ENCODE results near the gene UGT2B17.

Gene UGT2B17

DNA sequence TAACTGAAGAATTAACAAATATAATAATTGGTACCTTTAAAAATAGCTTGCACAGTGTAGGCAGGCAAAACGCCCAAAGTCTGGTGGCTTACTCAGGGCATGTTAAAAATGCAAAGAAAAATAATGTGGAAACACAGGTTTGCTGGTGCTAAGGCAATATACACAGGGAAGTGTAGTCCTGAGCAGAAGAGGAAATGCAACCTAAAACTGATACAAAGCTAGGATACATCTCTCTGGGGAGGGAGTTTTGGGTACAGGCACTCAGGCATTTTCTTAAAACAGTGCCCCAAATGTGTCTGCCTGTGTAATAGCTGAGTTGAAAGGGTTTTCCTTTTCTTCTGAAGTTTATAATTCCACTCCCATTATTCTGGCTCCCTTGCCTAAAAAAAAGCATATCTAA lies 81.4 kb downstream of the UGT2B17 start:
- TF ChIP-seq, protein P1, sequence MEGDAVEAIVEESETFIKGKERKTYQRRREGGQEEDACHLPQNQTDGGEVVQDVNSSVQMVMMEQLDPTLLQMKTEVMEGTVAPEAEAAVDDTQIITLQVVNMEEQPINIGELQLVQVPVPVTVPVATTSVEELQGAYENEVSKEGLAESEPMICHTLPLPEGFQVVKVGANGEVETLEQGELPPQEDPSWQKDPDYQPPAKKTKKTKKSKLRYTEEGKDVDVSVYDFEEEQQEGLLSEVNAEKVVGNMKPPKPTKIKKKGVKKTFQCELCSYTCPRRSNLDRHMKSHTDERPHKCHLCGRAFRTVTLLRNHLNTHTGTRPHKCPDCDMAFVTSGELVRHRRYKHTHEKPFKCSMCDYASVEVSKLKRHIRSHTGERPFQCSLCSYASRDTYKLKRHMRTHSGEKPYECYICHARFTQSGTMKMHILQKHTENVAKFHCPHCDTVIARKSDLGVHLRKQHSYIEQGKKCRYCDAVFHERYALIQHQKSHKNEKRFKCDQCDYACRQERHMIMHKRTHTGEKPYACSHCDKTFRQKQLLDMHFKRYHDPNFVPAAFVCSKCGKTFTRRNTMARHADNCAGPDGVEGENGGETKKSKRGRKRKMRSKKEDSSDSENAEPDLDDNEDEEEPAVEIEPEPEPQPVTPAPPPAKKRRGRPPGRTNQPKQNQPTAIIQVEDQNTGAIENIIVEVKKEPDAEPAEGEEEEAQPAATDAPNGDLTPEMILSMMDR (IDR thresholded peaks at IDR 0.05; ENCODE audit: low read depth, low read length, missing control alignments): no peak
- H3K4me3 ChIP-seq (ENCODE audit: low read depth, low read length): no peak overlapping the region
- DNase-seq (ENCODE audit: low read depth): no peak
- in situ Hi-C loops (cut with HindIII; ENCODE audit: low sequenced_read_pairs): no loop called here

DNA sequence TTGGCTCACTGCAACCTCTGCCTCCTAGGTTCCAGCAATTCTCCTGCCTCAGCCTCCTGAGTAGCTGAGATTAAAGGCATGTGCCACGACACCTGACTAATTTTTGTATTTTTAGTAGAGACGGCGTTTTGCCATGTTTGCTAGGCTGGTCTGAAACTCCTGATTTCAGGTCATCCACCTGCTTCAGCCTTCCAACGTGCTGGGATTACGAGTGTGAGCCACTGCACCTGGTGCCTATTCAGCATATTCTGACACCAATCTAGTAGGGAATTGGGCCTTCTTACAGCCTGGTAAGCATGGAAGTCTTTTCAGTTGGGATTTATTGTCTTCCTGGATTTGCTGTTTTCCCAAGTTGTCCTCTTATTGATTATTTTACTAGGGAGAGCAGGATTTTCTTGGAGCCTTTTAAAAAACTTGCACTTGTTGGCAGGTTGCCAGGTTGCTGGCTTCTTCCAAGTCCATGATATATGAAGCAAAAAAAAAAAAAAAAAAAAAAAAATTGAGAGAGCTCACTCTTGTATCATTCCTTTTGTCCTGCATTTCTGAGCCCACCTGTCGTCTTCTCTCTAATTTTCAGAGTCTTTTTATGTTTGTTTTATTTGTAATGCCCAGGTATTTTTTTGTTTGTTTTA lies 85.2 kb downstream of the UGT2B17 start:
- DNase-seq (ENCODE audit: low read depth): no peak
- no peak overlapping the region for H3K4me3 ChIP-seq (ENCODE audit: low read depth, low read length)
- TF ChIP-seq, protein P1 (IDR thresholded peaks at IDR 0.05; ENCODE audit: low read depth, low read length, missing control alignments): no peak
- in situ Hi-C loops (cut with HindIII; ENCODE audit: low sequenced_read_pairs): no loop called here

DNA sequence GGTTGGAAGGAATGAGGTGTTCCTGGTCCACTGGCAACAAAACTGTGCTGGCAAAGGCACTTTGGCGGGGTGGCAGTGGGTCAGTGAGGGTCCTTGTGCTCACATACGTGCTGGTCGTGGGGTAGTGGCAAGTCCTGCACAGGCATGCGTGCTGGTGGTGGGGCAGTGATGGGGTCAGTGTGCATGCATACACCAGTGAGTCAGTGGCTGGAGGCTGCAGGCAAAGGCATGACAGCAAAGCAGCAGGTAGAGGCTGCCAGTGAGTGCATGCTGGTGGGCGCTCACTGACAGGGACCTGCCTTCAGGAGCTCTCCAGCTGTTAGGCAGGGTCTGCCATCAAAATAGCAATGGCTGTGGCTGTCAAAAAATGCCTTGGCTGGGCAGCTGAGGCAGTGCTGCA lies 86.8 kb downstream of the UGT2B17 start:
- DNase-seq (ENCODE audit: low read depth): no peak
- no peak overlapping the region for H3K4me3 ChIP-seq (ENCODE audit: low read depth, low read length)
- in situ Hi-C loops (cut with HindIII; ENCODE audit: low sequenced_read_pairs): no loop called here
- TF ChIP-seq, protein P1 (IDR thresholded peaks at IDR 0.05; ENCODE audit: low read depth, low read length, missing control alignments): no peak
